GM20000 (cell line): ENCODE measurements around the gene ASCC3.

Experiments
- DNase-seq: peaks from one replicate; pipeline ENCODE4 v3.0.0; 2012; ENCODE audit warnings: low spot score
- CTCF ChIP-seq: IDR thresholded peaks from 2 replicates; pipeline ENCODE4 v1.5.1; 2012; ENCODE audit warnings: mild to moderate bottlenecking, control low read depth; ENCODE audit errors: extremely low read depth, missing control alignments

ASCC3 gene

DNA sequence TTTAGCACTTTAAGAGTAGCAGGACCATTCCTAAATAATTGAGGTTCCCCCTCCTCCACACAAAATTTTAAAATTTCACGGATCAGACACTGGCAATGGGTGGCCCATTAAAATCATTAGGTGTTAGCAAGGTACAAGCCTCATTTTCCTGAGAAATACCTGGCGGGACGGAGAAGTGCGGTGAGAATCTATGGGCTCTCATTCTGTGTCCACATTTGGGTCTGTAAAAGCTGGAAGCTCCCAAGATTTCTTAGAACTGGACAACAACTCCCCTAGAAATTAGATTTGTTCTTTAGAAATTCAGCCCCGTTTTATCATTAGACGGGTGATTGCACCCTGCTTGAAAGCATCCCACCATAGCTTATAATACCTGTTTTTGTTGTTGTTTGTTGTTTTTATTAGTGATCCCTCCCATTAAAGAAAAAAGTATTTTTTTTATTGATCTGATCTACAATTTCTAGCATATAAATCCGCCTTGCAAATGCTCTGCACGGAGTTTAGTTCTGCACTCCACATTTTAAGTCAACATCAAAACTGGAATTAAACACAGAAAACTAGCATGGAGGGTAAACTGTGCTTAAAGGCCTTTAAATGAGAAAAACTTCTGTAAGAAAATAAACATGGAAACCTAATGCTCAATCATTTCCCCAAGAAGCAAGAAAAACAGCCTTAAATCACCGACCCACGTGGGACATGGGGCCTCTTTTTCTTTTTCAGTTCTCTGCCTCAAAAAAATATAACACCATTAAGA, 422.1 kb downstream of the ASCC3 start:
- DNase-seq = no peak
- no peak for TF ChIP-seq CTCF
